Smooth muscle cell (in vitro differentiated cells): Measurements from ENCODE around the gene CXXC1. TPM values are rescaled to one million over a fixed set of nuclear protein-coding genes. Genes with fewer than 3 reads are reported as not detected.

ENCODE experiments used
- DNase-seq: peaks from one replicate; lab custom pipeline; 2025; ENCODE audit not compliant: unreplicated experiment; lab: John Stamatoyannopoulos, UW
- H2AFZ ChIP-seq: fragments of 200-600 bp; sonication (generic); 2 replicates; pipeline ENCODE4 v1.6.0; 2016; ENCODE audit warnings: antibody characterized with exemption, low read depth, mild to moderate bottlenecking
- H3F3A ChIP-seq: fragments of 200-600 bp; sonication (generic); 2 replicates; pipeline ENCODE4 v1.6.0; 2017; ENCODE audit warnings: antibody characterized with exemption, low read depth
- H3K27ac ChIP-seq: fragments of 200-600 bp; sonication (generic); 2 replicates; pipeline ENCODE4 v1.5.1; 2016; ENCODE audit warnings: low read depth, mild to moderate bottlenecking
- H3K27me3 ChIP-seq: fragments of 200-600 bp; sonication (generic); 2 replicates; pipeline ENCODE4 v1.6.1; 2016; ENCODE audit warnings: low read depth, mild to moderate bottlenecking
- H3K36me3 ChIP-seq: fragments of 200-600 bp; sonication (generic); 2 replicates; pipeline ENCODE4 v1.5.1; 2016; ENCODE audit warnings: low read depth
- H3K4me1 ChIP-seq: fragments of 200-600 bp; sonication (generic); 2 replicates; pipeline ENCODE4 v1.5.1; 2016; ENCODE audit warnings: low read depth
- H3K4me2 ChIP-seq: fragments of 200-600 bp; sonication (generic); 2 replicates; pipeline ENCODE4 v1.6.0; 2016; ENCODE audit warnings: mild to moderate bottlenecking
- H3K4me3 ChIP-seq: fragments of 200-600 bp; sonication (generic); 2 replicates; pipeline ENCODE4 v1.5.1; 2016; ENCODE audit warnings: mild to moderate bottlenecking
- H3K79me2 ChIP-seq: fragments of 200-600 bp; sonication (generic); 2 replicates; pipeline ENCODE4 v1.6.0; 2016; ENCODE audit warnings: low read depth, mild to moderate bottlenecking
- H3K9ac ChIP-seq: fragments of 200-600 bp; sonication (generic); 2 replicates; pipeline ENCODE4 v1.6.0; 2016; ENCODE audit warnings: low read depth
- H3K9me3 ChIP-seq: fragments of 200-600 bp; sonication (generic); replicated peaks from 2 replicates; pipeline ENCODE4 v1.5.1; 2016; ENCODE audit warnings: low read depth
- H4K20me1 ChIP-seq: fragments of 200-600 bp; sonication (generic); 2 replicates; pipeline ENCODE4 v1.6.0; 2016; ENCODE audit warnings: low read depth
- CTCF ChIP-seq: fragments of 200-600 bp; sonication (generic); IDR thresholded peaks from 2 replicates; pipeline ENCODE4 v1.5.1; 2017; ENCODE audit warnings: borderline replicate concordance, mild to moderate bottlenecking, antibody characterized with exemption; ENCODE audit not compliant: insufficient read depth, poor library complexity, severe bottlenecking
- WGBS: methylation state at CpG from one replicate; pipeline ENCODE4 v1.1.7; 2016; ENCODE audit warnings: low lambda C conversion rate; 5-methylcytosine and 5-hydroxymethylcytosine counted together
- polyA plus RNA-seq: library from polyadenylated mRNA; unstranded; fragments of >200 nt; fragmentation: Nextera tagmentation; extraction: Ambion mirVana; gene quantifications from 2 replicates; pipeline ENCODE4 v1.2.1, GENCODE V29; 2016
- total RNA-seq: library from RNA; depleted of rRNA; stranded (reverse); fragments of >200 nt; gene quantifications from 2 replicates; pipeline ENCODE4 v1.2.3, GENCODE V29; 2014

The CXXC1 gene
- total and polyA plus RNA-seq, 2 experiments from 2014 or later, result 15.4 to 39.6 TPM

- no peak for DNase-seq
These were observed 13.4 kb downstream of the CXXC1 start for GRCh38 chr18:50274044-50274442.

GRCh38 chr18:50273203-50274043 is 14.1 kb downstream of the CXXC1 start:
- H3K4me3 ChIP-seq, result no peak overlapping the region
- 96% methylated on average over 22 of the region's 23 CpGs for WGBS
- no peak overlapping the region for H3K27ac ChIP-seq
- H3F3A ChIP-seq, result peaks cover 16% of the 10 kb centered on the region
- no peaks in the 10 kb centered on the region for H3K9me3 ChIP-seq
- peaks cover 7% of the 10 kb centered on the region for H3K79me2 ChIP-seq
- no peak for DNase-seq
- TF ChIP-seq CTCF, result no peak
- H3K36me3 ChIP-seq, result peaks cover 15% of the 10 kb centered on the region
- peaks cover 2% of the 10 kb centered on the region for H4K20me1 ChIP-seq
- no peak overlapping the region for H3K9ac ChIP-seq
- no peak overlapping the region for H3K4me2 ChIP-seq
- no peak overlapping the region for H2AFZ ChIP-seq
- no peaks in the 10 kb centered on the region for H3K4me1 ChIP-seq
- H3K27me3 ChIP-seq, result no peaks in the 10 kb centered on the region

More at GRCh38 chr18:50274044-50274442, 13.4 kb downstream of the CXXC1 start:
- WGBS, result over 99% methylated on average over 17 of the region's 17 CpGs
- Histone ChIP-seq H3K4me3 (no peak overlapping the region), H3K27ac (no peak overlapping the region), H3K4me1 (no peaks in the 10 kb centered on the region), H3F3A (peaks cover 14% of the 10 kb centered on the region), H3K9me3 (no peaks in the 10 kb centered on the region), H3K27me3 (no peaks in the 10 kb centered on the region), H3K36me3 (peaks cover 14% of the 10 kb centered on the region), H3K4me2 (no peak overlapping the region), H4K20me1 (peaks cover 2% of the 10 kb centered on the region), H3K79me2 (peaks cover 13% of the 10 kb centered on the region), H2AFZ (no peak overlapping the region), H3K9ac (no peak overlapping the region)
- TF ChIP-seq CTCF, result no peak

- Histone ChIP-seq H4K20me1 (peaks cover 2% of the 10 kb centered on the region), H2AFZ (no peak overlapping the region), H3K36me3 (peaks cover 15% of the 10 kb centered on the region), H3K9me3 (no peaks in the 10 kb centered on the region), H3K79me2 (no peaks in the 10 kb centered on the region), H3K4me1 (no peaks in the 10 kb centered on the region), H3K4me3 (no peak overlapping the region), H3F3A (peaks cover 20% of the 10 kb centered on the region), H3K27ac (no peak overlapping the region), H3K27me3 (no peaks in the 10 kb centered on the region), H3K4me2 (no peak overlapping the region), H3K9ac (no peak overlapping the region)
- WGBS, result 100% methylated on average over 5 of the region's 5 CpGs
- no peak for TF ChIP-seq CTCF
- no peak for DNase-seq
These were observed 14.9 kb downstream of the CXXC1 start for GRCh38 chr18:50272568-50272967.
